ENCODE measurements around the gene BCOR.

BCOR gene

DNA sequence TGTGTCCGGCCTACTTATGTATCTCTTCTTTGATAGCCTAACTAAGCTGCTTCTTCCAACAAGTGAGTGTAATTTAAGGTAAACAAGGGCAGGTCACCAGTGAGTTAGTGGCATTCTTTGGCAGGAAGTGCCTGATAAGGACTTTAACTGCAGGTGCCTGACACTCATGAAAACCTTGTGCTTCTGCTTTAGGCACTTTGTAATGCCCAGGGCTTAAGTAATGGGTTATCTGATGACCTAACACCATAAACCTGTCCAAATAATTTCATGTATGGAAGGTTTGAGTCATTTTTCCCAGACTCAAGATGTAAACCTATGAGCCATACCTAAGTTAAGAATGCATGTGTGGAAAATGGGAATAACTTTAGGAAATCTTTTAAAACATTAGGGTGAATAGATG lies 43.0 kb downstream of the BCOR start:
- Histone ChIP-seq H3K27me3 (ENCODE audit: control insufficient read depth, insufficient read depth, low read length) (no peaks in the 10 kb centered on the region), H3K9ac (ENCODE audit: low read length) (no peak overlapping the region), H3K4me1 (ENCODE audit: control insufficient read depth, low read depth, low read length) (no peaks in the 10 kb centered on the region), H3K36me3 (ENCODE audit: control insufficient read depth, low read depth, low read length) (peaks cover 96% of the 10 kb centered on the region), H3K27ac (ENCODE audit: low read length) (no peak overlapping the region), H3K9me3 (ENCODE audit: control insufficient read depth, low read depth, low read length) (peaks cover 32% of the 10 kb centered on the region), H3K4me3 (ENCODE audit: low read length) (no peak overlapping the region)

GRCh38 chrX:40050532-40050931 lies 47.2 kb downstream of the BCOR start:
- Histone ChIP-seq H3K4me1 (ENCODE audit: control insufficient read depth, low read depth, low read length) (no peaks in the 10 kb centered on the region), H3K27me3 (ENCODE audit: control insufficient read depth, insufficient read depth, low read length) (no peaks in the 10 kb centered on the region), H3K4me3 (ENCODE audit: low read length) (no peak overlapping the region), H3K9me3 (ENCODE audit: control insufficient read depth, low read depth, low read length) (peaks cover 42% of the 10 kb centered on the region), H3K27ac (ENCODE audit: low read length) (no peak overlapping the region), H3K9ac (ENCODE audit: low read length) (no peak overlapping the region), H3K36me3 (ENCODE audit: control insufficient read depth, low read depth, low read length) (peaks cover 69% of the 10 kb centered on the region)

DNA sequence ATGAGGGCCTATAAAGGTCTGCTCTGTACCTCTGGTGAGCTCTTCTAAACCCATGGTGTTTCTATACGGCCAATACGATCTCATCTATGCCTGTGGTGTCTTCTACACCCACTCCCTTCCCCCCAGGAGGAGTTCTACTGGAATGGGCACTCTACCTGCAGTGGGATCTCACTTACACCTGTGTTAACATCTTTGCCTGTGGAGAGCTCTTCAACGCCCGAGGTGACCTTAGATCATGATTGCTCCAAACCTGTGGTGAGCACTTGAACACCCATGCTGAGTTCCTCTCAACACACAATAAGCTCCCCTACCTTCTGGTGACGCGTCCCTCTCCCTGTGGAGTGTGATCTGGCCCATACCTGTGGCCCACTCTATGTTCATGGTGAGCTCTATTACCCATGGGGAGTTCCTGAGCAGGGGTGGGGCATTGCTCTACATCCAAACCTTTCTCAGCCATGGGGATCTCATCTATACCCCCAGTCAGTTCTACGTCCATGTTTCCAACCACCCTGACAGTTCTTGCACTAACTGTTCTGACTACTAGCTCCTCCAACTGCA lies 48.6 kb downstream of the BCOR start:
- Histone ChIP-seq H3K9ac (ENCODE audit: low read length) (no peak overlapping the region), H3K4me1 (ENCODE audit: control insufficient read depth, low read depth, low read length) (no peaks in the 10 kb centered on the region), H3K4me3 (ENCODE audit: low read length) (no peak overlapping the region), H3K27me3 (ENCODE audit: control insufficient read depth, insufficient read depth, low read length) (no peaks in the 10 kb centered on the region), H3K9me3 (ENCODE audit: control insufficient read depth, low read depth, low read length) (peaks cover 47% of the 10 kb centered on the region), H3K36me3 (ENCODE audit: control insufficient read depth, low read depth, low read length) (peaks cover 55% of the 10 kb centered on the region), H3K27ac (ENCODE audit: low read length) (no peak overlapping the region)

GRCh38 chrX:40047485-40047884 lies 50.3 kb downstream of the BCOR start:
- Histone ChIP-seq H3K9me3 (ENCODE audit: control insufficient read depth, low read depth, low read length) (peaks cover 39% of the 10 kb centered on the region), H3K27ac (ENCODE audit: low read length) (no peak overlapping the region), H3K27me3 (ENCODE audit: control insufficient read depth, insufficient read depth, low read length) (no peaks in the 10 kb centered on the region)

DNA sequence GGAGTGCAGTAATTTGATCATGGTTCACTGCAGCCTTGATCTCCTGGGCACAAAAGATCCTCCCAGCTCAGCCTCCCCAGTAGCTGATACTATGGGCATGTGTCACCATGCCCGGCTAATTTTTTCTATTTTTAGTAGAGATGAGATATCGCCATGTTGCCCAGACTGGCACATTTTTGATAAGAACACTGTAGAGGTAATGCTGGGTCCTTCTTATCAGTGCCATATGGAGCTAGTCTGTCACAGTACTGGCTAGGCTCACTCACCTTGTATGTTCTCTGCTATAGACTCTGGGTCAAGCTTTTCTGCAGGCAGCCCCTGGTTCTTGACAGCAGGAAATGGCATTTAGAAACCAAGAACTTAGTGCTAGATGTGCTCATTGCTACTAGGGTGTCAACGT lies 53.9 kb downstream of the BCOR start:
- Histone ChIP-seq H3K4me3 (ENCODE audit: low read length) (no peak overlapping the region), H3K9ac (ENCODE audit: low read length) (no peak overlapping the region), H3K9me3 (ENCODE audit: control insufficient read depth, low read depth, low read length) (peaks cover 13% of the 10 kb centered on the region), H3K27ac (ENCODE audit: low read length) (no peak overlapping the region), H3K27me3 (ENCODE audit: control insufficient read depth, insufficient read depth, low read length) (no peaks in the 10 kb centered on the region), H3K4me1 (ENCODE audit: control insufficient read depth, low read depth, low read length) (peaks cover 5% of the 10 kb centered on the region), H3K36me3 (ENCODE audit: control insufficient read depth, low read depth, low read length) (peaks cover 5% of the 10 kb centered on the region)

More at GRCh38 chrX:40047485-40047884, 50.3 kb downstream of the BCOR start:
- Histone ChIP-seq H3K4me1 (ENCODE audit: control insufficient read depth, low read depth, low read length) (no peaks in the 10 kb centered on the region), H3K4me3 (ENCODE audit: low read length) (no peak overlapping the region), H3K9ac (ENCODE audit: low read length) (no peak overlapping the region), H3K36me3 (ENCODE audit: control insufficient read depth, low read depth, low read length) (peaks cover 40% of the 10 kb centered on the region)

- peaks cover 6% of the 10 kb centered on the region for H3K9me3 ChIP-seq (ENCODE audit: control insufficient read depth, low read depth, low read length)
- no peak overlapping the region for H3K9ac ChIP-seq (ENCODE audit: low read length)
- no peaks in the 10 kb centered on the region for H3K36me3 ChIP-seq (ENCODE audit: control insufficient read depth, low read depth, low read length)
- H3K27ac ChIP-seq (ENCODE audit: low read length) = no peak overlapping the region
- H3K4me3 ChIP-seq (ENCODE audit: low read length) = no peak overlapping the region
- no peaks in the 10 kb centered on the region for H3K27me3 ChIP-seq (ENCODE audit: control insufficient read depth, insufficient read depth, low read length)
- H3K4me1 ChIP-seq (ENCODE audit: control insufficient read depth, low read depth, low read length) = peaks cover 5% of the 10 kb centered on the region
Measured at GRCh38 chrX:40041915-40042314, 55.8 kb downstream of the BCOR start.

GRCh38 chrX:40040686-40041461 lies 56.9 kb downstream of the BCOR start:
- Histone ChIP-seq H3K9ac (ENCODE audit: low read length) (no peak overlapping the region), H3K27ac (ENCODE audit: low read length) (no peak overlapping the region), H3K4me1 (ENCODE audit: control insufficient read depth, low read depth, low read length) (peaks cover 5% of the 10 kb centered on the region), H3K4me3 (ENCODE audit: low read length) (no peak overlapping the region), H3K9me3 (ENCODE audit: control insufficient read depth, low read depth, low read length) (peaks cover 6% of the 10 kb centered on the region), H3K36me3 (ENCODE audit: control insufficient read depth, low read depth, low read length) (no peaks in the 10 kb centered on the region), H3K27me3 (ENCODE audit: control insufficient read depth, insufficient read depth, low read length) (no peaks in the 10 kb centered on the region)

- Histone ChIP-seq H3K27me3 (ENCODE audit: control insufficient read depth, insufficient read depth, low read length) (no peaks in the 10 kb centered on the region), H3K9me3 (ENCODE audit: control insufficient read depth, low read depth, low read length) (peaks cover 6% of the 10 kb centered on the region), H3K27ac (ENCODE audit: low read length) (no peak overlapping the region), H3K9ac (ENCODE audit: low read length) (no peak overlapping the region), H3K36me3 (ENCODE audit: control insufficient read depth, low read depth, low read length) (no peaks in the 10 kb centered on the region), H3K4me3 (ENCODE audit: low read length) (no peak overlapping the region), H3K4me1 (ENCODE audit: control insufficient read depth, low read depth, low read length) (peaks cover 5% of the 10 kb centered on the region)
Measured at GRCh38 chrX:40039887-40040286, 57.9 kb downstream of the BCOR start.

DNA sequence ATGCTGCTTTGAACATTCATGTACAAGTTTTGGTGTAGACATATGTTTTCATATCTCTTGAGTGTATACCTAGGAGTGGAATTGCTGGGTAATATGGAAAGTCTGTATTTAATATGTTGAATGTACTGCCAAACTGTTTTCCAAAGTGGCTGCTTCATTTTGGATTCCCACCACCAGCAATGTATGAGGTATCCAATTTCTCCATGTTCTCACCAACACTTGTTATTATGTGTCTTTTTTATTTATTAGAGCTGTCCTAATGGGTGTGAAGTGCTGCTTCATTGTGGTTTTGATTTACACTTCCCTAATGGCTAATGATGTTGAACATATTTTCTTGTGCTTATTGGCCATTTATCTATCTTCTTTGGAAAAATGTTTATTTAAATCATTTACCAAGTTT lies 60.4 kb downstream of the BCOR start:
- no peaks in the 10 kb centered on the region for H3K36me3 ChIP-seq (ENCODE audit: control insufficient read depth, low read depth, low read length)
- H3K27ac ChIP-seq (ENCODE audit: low read length) = no peak overlapping the region
- H3K9me3 ChIP-seq (ENCODE audit: control insufficient read depth, low read depth, low read length) = no peaks in the 10 kb centered on the region
- H3K4me1 ChIP-seq (ENCODE audit: control insufficient read depth, low read depth, low read length) = peaks cover 5% of the 10 kb centered on the region
- no peaks in the 10 kb centered on the region for H3K27me3 ChIP-seq (ENCODE audit: control insufficient read depth, insufficient read depth, low read length)
- no peak overlapping the region for H3K9ac ChIP-seq (ENCODE audit: low read length)
- no peak overlapping the region for H3K4me3 ChIP-seq (ENCODE audit: low read length)

GRCh38 chrX:40035726-40036125 lies 62.0 kb downstream of the BCOR start:
- Histone ChIP-seq H3K4me3 (ENCODE audit: low read length) (no peak overlapping the region), H3K27me3 (ENCODE audit: control insufficient read depth, insufficient read depth, low read length) (no peaks in the 10 kb centered on the region), H3K4me1 (ENCODE audit: control insufficient read depth, low read depth, low read length) (peaks cover 5% of the 10 kb centered on the region), H3K9me3 (ENCODE audit: control insufficient read depth, low read depth, low read length) (no peaks in the 10 kb centered on the region), H3K27ac (ENCODE audit: low read length) (no peak overlapping the region), H3K9ac (ENCODE audit: low read length) (no peak overlapping the region), H3K36me3 (ENCODE audit: control insufficient read depth, low read depth, low read length) (no peaks in the 10 kb centered on the region)

DNA sequence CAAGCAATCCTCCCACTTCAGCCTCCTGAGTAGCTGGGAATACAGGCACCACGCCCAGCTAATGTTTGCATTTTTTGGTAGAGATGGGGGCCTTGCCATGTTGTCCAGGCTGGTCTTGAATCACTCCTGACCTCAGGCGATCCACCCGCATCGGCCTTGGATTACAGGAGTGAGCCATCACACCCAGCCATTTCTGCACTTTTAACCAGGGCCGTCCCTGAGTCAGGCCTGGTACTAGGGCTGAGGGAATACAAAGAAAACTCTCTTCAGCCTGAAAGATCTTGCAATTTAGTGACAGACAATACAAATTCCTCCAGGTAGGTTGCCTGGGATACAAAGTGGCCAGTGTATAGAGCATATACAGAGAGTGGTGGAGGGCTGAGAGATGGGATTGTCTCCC lies 65.8 kb downstream of the BCOR start:
- Histone ChIP-seq H3K9me3 (ENCODE audit: control insufficient read depth, low read depth, low read length) (no peaks in the 10 kb centered on the region), H3K4me3 (ENCODE audit: low read length) (no peak overlapping the region), H3K9ac (ENCODE audit: low read length) (no peak overlapping the region), H3K27me3 (ENCODE audit: control insufficient read depth, insufficient read depth, low read length) (no peaks in the 10 kb centered on the region), H3K27ac (ENCODE audit: low read length) (no peak overlapping the region), H3K4me1 (ENCODE audit: control insufficient read depth, low read depth, low read length) (no peaks in the 10 kb centered on the region), H3K36me3 (ENCODE audit: control insufficient read depth, low read depth, low read length) (no peaks in the 10 kb centered on the region)

DNA sequence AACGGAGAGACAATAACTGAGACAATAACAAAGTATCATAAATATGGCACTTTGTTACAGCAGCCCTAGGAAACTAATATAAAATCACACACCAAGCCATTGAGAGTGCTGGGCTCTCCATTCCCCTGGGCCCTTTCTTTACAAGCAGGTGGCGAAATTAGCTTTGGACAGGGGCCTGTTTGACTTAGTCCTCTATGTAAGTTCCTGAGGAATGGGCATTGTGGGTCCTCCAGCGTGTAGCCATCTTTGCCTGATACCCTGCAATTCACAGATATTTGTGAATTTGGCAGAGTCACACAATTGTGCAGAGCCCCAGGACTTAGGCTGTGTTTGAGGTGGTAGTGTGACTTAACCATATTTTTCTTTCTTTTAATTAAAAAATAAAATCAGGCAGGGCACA lies 67.6 kb downstream of the BCOR start:
- Histone ChIP-seq H3K27me3 (ENCODE audit: control insufficient read depth, insufficient read depth, low read length) (no peaks in the 10 kb centered on the region), H3K9ac (ENCODE audit: low read length) (no peak overlapping the region), H3K9me3 (ENCODE audit: control insufficient read depth, low read depth, low read length) (no peaks in the 10 kb centered on the region), H3K4me3 (ENCODE audit: low read length) (no peak overlapping the region), H3K36me3 (ENCODE audit: control insufficient read depth, low read depth, low read length) (no peaks in the 10 kb centered on the region), H3K4me1 (ENCODE audit: control insufficient read depth, low read depth, low read length) (no peaks in the 10 kb centered on the region), H3K27ac (ENCODE audit: low read length) (no peak overlapping the region)
